NT2/D1 (cell line): Measurements from ENCODE around the gene PPM1N.

Experiments used
- SUZ12 ChIP-seq: IDR thresholded peaks from 2 replicates; pipeline ENCODE4 v1.6.1; 2011; ENCODE audit not compliant: insufficient read length, insufficient read depth; ENCODE audit errors: extremely low read depth
- YY1 ChIP-seq: IDR thresholded peaks from 2 replicates; pipeline ENCODE4 v1.6.1; 2011; ENCODE audit not compliant: insufficient read length, insufficient read depth
- ZNF274 ChIP-seq: IDR thresholded peaks from 2 replicates; pipeline ENCODE4 v1.6.1; 2011; ENCODE audit warnings: mild to moderate bottlenecking, low read depth, low read length

DNA sequence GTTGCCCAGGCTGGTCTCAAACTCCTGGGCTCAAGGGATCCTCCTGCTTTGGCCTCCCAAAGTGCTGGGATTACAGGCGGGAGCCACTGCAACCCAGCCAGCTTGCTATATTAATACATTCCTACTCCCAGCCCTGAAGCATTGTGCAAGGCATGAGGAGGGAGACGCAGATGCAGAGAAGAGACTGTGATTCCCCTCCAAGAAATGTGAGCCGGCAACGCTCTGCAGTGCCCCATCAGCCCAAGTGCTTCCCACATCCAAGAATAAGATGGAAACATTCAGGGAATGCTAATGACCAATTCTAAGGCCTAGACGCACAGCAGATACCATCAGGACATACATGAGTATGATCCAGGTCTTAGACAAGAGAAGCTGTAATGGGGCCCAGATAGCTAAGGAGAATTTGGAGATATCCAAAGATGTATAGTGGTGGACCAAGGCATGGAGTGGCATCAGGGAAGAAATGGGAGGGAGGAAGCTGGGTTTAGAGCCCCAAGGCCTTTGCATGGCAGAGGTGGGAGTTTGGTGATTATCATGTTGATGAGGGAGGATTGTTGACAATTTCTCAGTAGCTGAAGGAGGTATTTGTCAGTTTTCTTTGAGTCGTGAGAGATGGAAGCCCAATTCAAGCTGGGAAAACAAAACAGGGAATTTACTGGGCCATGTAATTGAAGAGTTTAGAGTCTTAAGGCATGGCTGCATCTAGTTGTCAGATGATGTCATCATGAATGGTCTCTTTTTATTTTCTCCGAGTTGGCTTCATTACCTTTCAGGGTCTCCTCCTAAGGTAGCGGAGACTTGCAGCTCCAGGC lies 2.9 kb downstream of the PPM1N start:
- TF ChIP-seq SUZ12, result no peak
- TF ChIP-seq YY1, result no peak
- TF ChIP-seq ZNF274, result no peak
